ENCODE measurements around the gene PLN.

PLN gene

DNA sequence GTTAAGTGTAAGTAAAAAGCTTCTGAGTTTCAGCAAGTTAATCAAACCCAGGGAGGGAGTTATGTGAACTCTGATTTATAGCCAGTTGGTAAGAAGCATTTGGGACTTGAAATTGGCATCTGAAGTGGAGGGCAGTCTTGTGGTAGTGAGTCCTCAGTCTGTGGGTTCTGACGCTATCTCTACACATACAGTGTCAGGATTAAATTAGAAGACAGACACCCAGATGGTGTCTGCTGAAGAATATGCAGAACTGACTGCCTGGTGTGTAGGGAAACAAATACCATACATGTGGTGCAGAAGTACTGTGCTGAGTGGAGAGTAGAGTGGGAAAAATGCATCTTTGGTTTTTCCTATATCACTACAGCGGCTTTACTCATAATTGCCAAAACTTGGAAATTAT lies 43.5 kb upstream of the PLN start:
- DNase-seq, result no peak
- no peak overlapping the region for H3K4me3 ChIP-seq (ENCODE audit: low read depth, low read length)
- H3K36me3 ChIP-seq, result no peaks in the 10 kb centered on the region; the same call in 1 of the 2 replicates
- no peak overlapping the region for H3K27ac ChIP-seq
- H3K27me3 ChIP-seq (ENCODE audit: insufficient read depth, low read depth, severe bottlenecking), result no peaks in the 10 kb centered on the region
- TF ChIP-seq CTCF (IDR thresholded peaks at IDR 0.05; ENCODE audit: low read depth, low read length), result no peak
- no peaks in the 10 kb centered on the region for H3K9me3 ChIP-seq (ENCODE audit: severe bottlenecking)

- no peak for TF ChIP-seq CTCF (IDR thresholded peaks at IDR 0.05; ENCODE audit: low read depth, low read length)
- Histone ChIP-seq H3K27me3 (ENCODE audit: insufficient read depth, low read depth, severe bottlenecking) (no peaks in the 10 kb centered on the region), H3K9me3 (ENCODE audit: severe bottlenecking) (no peaks in the 10 kb centered on the region), H3K36me3 (no peaks in the 10 kb centered on the region; the same call in 1 of the 2 replicates), H3K4me3 (ENCODE audit: low read depth, low read length) (no peak overlapping the region), H3K27ac (no peak overlapping the region)
- no peak for DNase-seq
Observed at GRCh38 chr6:118505656-118506055, 42.4 kb upstream of the PLN start.

DNA sequence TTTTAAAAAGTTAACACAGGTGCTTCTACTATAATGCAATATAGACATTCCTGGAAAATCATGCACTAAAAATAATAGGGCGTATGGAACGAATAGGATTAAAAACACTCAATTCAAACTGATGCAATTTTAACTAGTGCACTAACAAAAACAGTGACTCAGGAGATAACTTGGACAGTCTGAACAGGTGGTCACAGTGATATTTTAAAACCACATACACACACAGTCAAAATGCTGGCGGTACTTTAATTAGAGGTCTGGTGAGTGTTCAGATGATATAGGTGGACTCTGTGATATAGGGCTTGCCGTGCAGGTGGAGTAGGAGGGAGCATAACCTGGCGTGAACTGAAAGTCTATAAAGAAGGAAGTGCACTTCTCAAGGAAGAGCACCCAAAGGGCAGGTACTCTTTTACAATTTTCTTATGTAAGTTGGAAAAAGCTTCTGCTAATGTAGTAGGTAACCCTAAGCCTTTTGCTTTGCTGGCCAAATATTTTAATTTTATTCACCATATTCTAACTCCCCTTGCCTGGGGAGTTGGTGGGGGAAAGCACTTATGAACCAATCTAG lies 41.9 kb upstream of the PLN start:
- DNase-seq, result no peak
- Histone ChIP-seq H3K36me3 (no peaks in the 10 kb centered on the region; the same call in 1 of the 2 replicates), H3K9me3 (ENCODE audit: severe bottlenecking) (no peaks in the 10 kb centered on the region), H3K27me3 (ENCODE audit: insufficient read depth, low read depth, severe bottlenecking) (no peaks in the 10 kb centered on the region), H3K27ac (no peak overlapping the region), H3K4me3 (ENCODE audit: low read depth, low read length) (no peak overlapping the region)
- no peak for TF ChIP-seq CTCF (IDR thresholded peaks at IDR 0.05; ENCODE audit: low read depth, low read length)

GRCh38 chr6:118507636-118508035 lies 40.5 kb upstream of the PLN start:
- no peaks in the 10 kb centered on the region; the same call in 1 of the 2 replicates for H3K36me3 ChIP-seq
- H3K9me3 ChIP-seq (ENCODE audit: severe bottlenecking), result no peaks in the 10 kb centered on the region
- no peak for TF ChIP-seq CTCF (IDR thresholded peaks at IDR 0.05; ENCODE audit: low read depth, low read length)

GRCh38 chr6:118509009-118509617 lies 39.0 kb upstream of the PLN start:
- no peaks in the 10 kb centered on the region for H3K27me3 ChIP-seq (ENCODE audit: insufficient read depth, low read depth, severe bottlenecking)
- H3K9me3 ChIP-seq (ENCODE audit: severe bottlenecking), result no peaks in the 10 kb centered on the region
- no peak overlapping the region for H3K4me3 ChIP-seq (ENCODE audit: low read depth, low read length)
- no peak overlapping the region for H3K27ac ChIP-seq
- TF ChIP-seq CTCF (IDR thresholded peaks at IDR 0.05; ENCODE audit: low read depth, low read length), result peak; percentile 46
- DNase-seq, result peak; percentile 11
- H3K36me3 ChIP-seq, result no peaks in the 10 kb centered on the region

More at GRCh38 chr6:118507636-118508035, 40.5 kb upstream of the PLN start:
- Histone ChIP-seq H3K27ac (no peak overlapping the region), H3K4me3 (ENCODE audit: low read depth, low read length) (no peak overlapping the region), H3K27me3 (ENCODE audit: insufficient read depth, low read depth, severe bottlenecking) (no peaks in the 10 kb centered on the region)
- DNase-seq, result no peak
